H1 (cell line): ENCODE data around the gene INF2.

Experiments
- CTCF ChIP-seq, 3 experiments: IDR thresholded peaks; 1 replicate in 2 of 3; 2 replicates in 1 of 3; pipeline versions ENCODE4 v1.5.1 to v1.6.1; 2011; ENCODE audit warnings: low read length in 3 of 3, mild to moderate bottlenecking in 3 of 3, inconsistent platforms in 2 of 3, low read depth in 1 of 3, moderate library complexity in 1 of 3; ENCODE audit not compliant: insufficient read depth in 1 of 3; ENCODE audit errors: control extremely low read depth in 1 of 3
- EGR1 ChIP-seq: IDR thresholded peaks from 2 replicates; pipeline ENCODE4 v1.6.1; 2011; ENCODE audit warnings: low read depth, low read length, borderline replicate concordance
- EP300 ChIP-seq, 2 experiments: IDR thresholded peaks; 1 replicate in 1 of 2; 2 replicates in 1 of 2; pipeline ENCODE4 v1.6.1; 2011 to 2012; ENCODE audit warnings: low read depth in 2 of 2, low read length in 2 of 2, mild to moderate bottlenecking in 2 of 2, borderline replicate concordance in 1 of 2, inconsistent platforms in 1 of 2, moderate library complexity in 1 of 2

- TF ChIP-seq EP300 (IDR thresholded peaks at IDR 0.05; ENCODE audit: borderline replicate concordance in 1 of 2, low read depth in 2 of 2, low read length in 2 of 2) (no peak), CTCF (IDR thresholded peaks at IDR 0.05; ENCODE audit: control extremely low read depth in 1 of 3, insufficient read depth in 1 of 3, low read depth in 1 of 3, low read length in 3 of 3) (no peak), EGR1 (no peak)
Measured at GRCh38 chr14:104650981-104651875, 38.2 kb upstream of the INF2 start.
